Esophagus (tissue), 2 donors: Measurements from ENCODE around the gene MALRD1. TPM values are rescaled to one million over a fixed set of nuclear protein-coding genes. Genes with fewer than 3 reads are reported as not detected.

ENCODE experiments used
- H3K27ac ChIP-seq, 2 donors: one replicate each; pipeline ENCODE4 v1.5.1; 2013; ENCODE audit warnings: low read depth in 2 of 2, mild to moderate bottlenecking in 2 of 2, inconsistent platforms in 1 of 2, low read length in 1 of 2, moderate library complexity in 1 of 2
- H3K27me3 ChIP-seq, 2 donors: one replicate each; pipeline ENCODE4 v1.6.1; 2013; ENCODE audit warnings: low read length in 2 of 2, control low read depth in 1 of 2, mild to moderate bottlenecking in 1 of 2; ENCODE audit not compliant: insufficient read depth in 2 of 2, control insufficient read depth in 1 of 2
- H3K36me3 ChIP-seq, 2 donors: one replicate each; pipeline ENCODE4 v1.6.1; 2013; ENCODE audit warnings: low read length in 1 of 2; ENCODE audit not compliant: control insufficient read depth in 2 of 2, insufficient read depth in 2 of 2
- H3K4me1 ChIP-seq, 2 donors: one replicate each; pipeline ENCODE4 v1.6.1; 2013; ENCODE audit warnings: low read length in 1 of 2; ENCODE audit not compliant: control insufficient read depth in 2 of 2, insufficient read depth in 2 of 2
- H3K4me3 ChIP-seq, 2 donors: one replicate each; pipeline ENCODE4 v1.5.1; 2013; ENCODE audit warnings: low read length in 2 of 2, mild to moderate bottlenecking in 2 of 2, low read depth in 1 of 2, moderate library complexity in 1 of 2
- H3K9me3 ChIP-seq, 2 donors: one replicate each; pipeline ENCODE4 v1.6.1; 2013; ENCODE audit warnings: mild to moderate bottlenecking in 2 of 2, low read depth in 1 of 2, low read length in 1 of 2, moderate library complexity in 1 of 2; ENCODE audit not compliant: control insufficient read depth in 2 of 2, insufficient read depth in 1 of 2
- WGBS, 2 donors: extraction: QIAGEN DNeasy Blood & Tissue Kit; methylation state at CpG; one replicate each; pipeline ENCODE4 v1.1.7; 2013; 5-methylcytosine and 5-hydroxymethylcytosine counted together
- polyA plus RNA-seq, 2 donors: library from polyadenylated mRNA; stranded (reverse); fragments of 200-250 nt; gene quantifications; one replicate each; pipeline ENCODE4 v1.2.3, GENCODE V29; 2013
- donor health status: healthy with polysubstance abuse.
- donor health status: Bipolar disorder and iron deficiency.

MALRD1 gene
- polyA plus RNA-seq, 2 donors = 0.07 to 0.14 TPM

DNA sequence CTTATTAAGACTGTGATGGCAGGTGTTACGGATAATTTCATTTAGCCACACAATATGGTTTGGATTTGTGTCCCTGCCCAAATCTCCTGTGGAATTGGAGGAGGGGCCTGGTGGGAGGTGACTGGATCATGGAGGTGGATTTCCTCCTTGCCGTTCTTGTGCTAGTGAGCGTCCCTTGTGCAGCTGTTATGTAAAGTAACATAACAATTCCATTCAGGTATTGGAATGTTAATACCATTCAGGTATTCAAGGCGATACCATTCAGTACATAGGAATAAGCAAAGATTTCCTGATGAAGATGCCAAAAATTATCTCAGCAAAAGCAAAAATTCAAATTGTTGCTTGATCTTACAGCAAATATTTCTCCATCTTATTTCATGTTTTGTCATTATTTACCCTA is 735.1 kb downstream of the MALRD1 start:
- H3K27ac ChIP-seq = no peak overlapping the region
- 90 to 95% methylated on average over 4 of the region's 4 CpGs for WGBS, 2 donors

More for the DNA sequence above, 735.1 kb downstream of the MALRD1 start:
- no peaks in the 10 kb centered on the region for H3K27me3 ChIP-seq
- no peaks in the 10 kb centered on the region for H3K4me1 ChIP-seq
- H3K36me3 ChIP-seq = no peaks in the 10 kb centered on the region
- H3K9me3 ChIP-seq = no peaks in the 10 kb centered on the region
- no peak overlapping the region for H3K4me3 ChIP-seq
